H9 (cell line): ENCODE results near the gene MAD1L1. TPM values are rescaled to one million over a fixed set of nuclear protein-coding genes. Genes with fewer than 3 reads are reported as not detected.

Source experiments
- DNase-seq: peaks from one replicate; pipeline ENCODE4 v3.0.0-alpha.2; 2017
- H2AFZ ChIP-seq: one replicate; pipeline ENCODE4 v1.6.1; 2013; ENCODE audit warnings: mild to moderate bottlenecking, low read length, control low read depth, moderate library complexity
- H2AK5ac ChIP-seq: 2 replicates; pipeline ENCODE4 v1.6.1; 2013; ENCODE audit warnings: low read length, control low read depth, mixed read lengths; ENCODE audit not compliant: insufficient read length
- H2BK120ac ChIP-seq: one replicate; pipeline ENCODE4 v1.6.1; 2013; ENCODE audit warnings: low read depth, mild to moderate bottlenecking, low read length, control low read depth, inconsistent platforms; ENCODE audit not compliant: poor library complexity, severe bottlenecking
- H2BK12ac ChIP-seq: 2 replicates; pipeline ENCODE4 v1.6.1; 2013; ENCODE audit warnings: low read length, control low read depth, mixed read lengths, low read depth; ENCODE audit not compliant: insufficient read length
- H2BK15ac ChIP-seq: 2 replicates; pipeline ENCODE4 v1.6.1; 2013; ENCODE audit warnings: low read depth, low read length, control low read depth
- H2BK20ac ChIP-seq: one replicate; pipeline ENCODE4 v1.6.1; 2013; ENCODE audit warnings: low read depth, mild to moderate bottlenecking, low read length, control low read depth, inconsistent platforms; ENCODE audit not compliant: poor library complexity, severe bottlenecking
- H2BK5ac ChIP-seq: 2 replicates; pipeline ENCODE4 v1.6.1; 2013; ENCODE audit warnings: low read length, control low read depth, mixed read lengths; ENCODE audit not compliant: insufficient read length
- H3K14ac ChIP-seq: 2 replicates; pipeline ENCODE4 v1.6.1; 2013; ENCODE audit warnings: low read length, control low read depth; ENCODE audit not compliant: insufficient read depth
- H3K18ac ChIP-seq: 2 replicates; pipeline ENCODE4 v1.6.1; 2013; ENCODE audit warnings: low read depth, mild to moderate bottlenecking, mixed read lengths, low read length, control low read depth; ENCODE audit not compliant: insufficient read length
- H3K23ac ChIP-seq: 2 replicates; pipeline ENCODE4 v1.6.1; 2013; ENCODE audit warnings: low read length, control low read depth, mixed read lengths, low read depth; ENCODE audit not compliant: insufficient read length
- H3K23me2 ChIP-seq: 2 replicates; pipeline ENCODE4 v1.6.1; 2013; ENCODE audit warnings: low read depth, mild to moderate bottlenecking, mixed read lengths, low read length, control low read depth; ENCODE audit not compliant: insufficient read length, poor library complexity, severe bottlenecking
- H3K27ac ChIP-seq: 2 replicates; pipeline ENCODE4 v1.5.1; 2013; ENCODE audit warnings: low read length, control low read depth, mixed read lengths, low read depth; ENCODE audit not compliant: insufficient read length
- H3K27me3 ChIP-seq: 2 replicates; pipeline ENCODE4 v1.6.1; 2013; ENCODE audit warnings: low read length, control low read depth, inconsistent platforms; ENCODE audit not compliant: insufficient read depth
- H3K4ac ChIP-seq: 2 replicates; pipeline ENCODE4 v1.6.1; 2013; ENCODE audit warnings: low read depth, mild to moderate bottlenecking, control low read depth, inconsistent platforms, low read length, moderate library complexity
- H3K4me1 ChIP-seq: 2 replicates; pipeline ENCODE4 v1.6.1; 2013; ENCODE audit warnings: low read length, control low read depth, inconsistent platforms; ENCODE audit not compliant: insufficient read depth
- H3K4me2 ChIP-seq: 2 replicates; pipeline ENCODE4 v1.6.1; 2013; ENCODE audit warnings: low read length, control low read depth, mixed read lengths; ENCODE audit not compliant: insufficient read length, insufficient read depth
- H3K56ac ChIP-seq: 2 replicates; pipeline ENCODE4 v1.6.1; 2013; ENCODE audit warnings: low read depth, mild to moderate bottlenecking, mixed read lengths, low read length, control low read depth; ENCODE audit not compliant: insufficient read length
- H3K79me1 ChIP-seq: 2 replicates; pipeline ENCODE4 v1.6.1; 2013; ENCODE audit warnings: low read depth, mild to moderate bottlenecking, moderate library complexity, low read length, control low read depth, inconsistent platforms; ENCODE audit not compliant: insufficient read depth, poor library complexity, severe bottlenecking
- H3K79me2 ChIP-seq: 2 replicates; pipeline ENCODE4 v1.6.1; 2013; ENCODE audit warnings: low read length, control low read depth, inconsistent platforms; ENCODE audit not compliant: insufficient read depth
- H3K9ac ChIP-seq: 2 replicates; pipeline ENCODE4 v1.6.1; 2013; ENCODE audit warnings: low read length, control low read depth, mixed read lengths; ENCODE audit not compliant: insufficient read length; ENCODE audit errors: extremely low read depth
- H3K9me3 ChIP-seq: one replicate; pipeline ENCODE4 v1.6.1; 2013; ENCODE audit warnings: low read depth, low read length, inconsistent platforms; ENCODE audit not compliant: control insufficient read depth
- H3T11ph ChIP-seq: one replicate; pipeline ENCODE4 v1.6.1; 2013; ENCODE audit warnings: mild to moderate bottlenecking, low read length, control low read depth, inconsistent platforms
- H4K20me1 ChIP-seq: one replicate; pipeline ENCODE4 v1.6.1; 2013; ENCODE audit not compliant: control insufficient read depth, insufficient read length, insufficient read depth
- H4K5ac ChIP-seq: 2 replicates; pipeline ENCODE4 v1.6.1; 2013; ENCODE audit warnings: low read depth, mild to moderate bottlenecking, mixed read lengths, low read length, control low read depth; ENCODE audit not compliant: insufficient read length
- H4K8ac ChIP-seq: replicated peaks from 2 replicates; pipeline ENCODE4 v1.6.1; 2013; ENCODE audit warnings: low read length, control low read depth, mixed read lengths, low read depth; ENCODE audit not compliant: insufficient read length
- H4K91ac ChIP-seq: 2 replicates; pipeline ENCODE4 v1.6.1; 2013; ENCODE audit warnings: low read depth, mild to moderate bottlenecking, moderate library complexity, mixed read lengths, low read length, control low read depth; ENCODE audit not compliant: insufficient read length
- H3K27ac Mint-ChIP-seq, 3 experiments: 2 replicates in 2 of 3; 3 replicates in 1 of 3; pipeline ENCODE4 v1.8.0; 2020 to 2021; ENCODE audit warnings: mixed read lengths in 3 of 3, mild to moderate bottlenecking in 1 of 3, moderate library complexity in 1 of 3
- H3K27me3 Mint-ChIP-seq: 2 replicates; pipeline ENCODE4 v1.8.0; 2021; ENCODE audit warnings: low read depth, mild to moderate bottlenecking, moderate library complexity, mixed read lengths
- H3K36me3 Mint-ChIP-seq, 3 experiments: 2 replicates in 2 of 3; 3 replicates in 1 of 3; pipeline ENCODE4 v1.8.0; 2020 to 2021; ENCODE audit warnings: low read depth in 3 of 3, mixed read lengths in 3 of 3; ENCODE audit not compliant: insufficient read depth in 1 of 3
- H3K4me1 Mint-ChIP-seq, 2 experiments: 2 replicates each; pipeline ENCODE4 v1.8.0; 2020; ENCODE audit warnings: mixed read lengths in 2 of 2
- H3K4me3 Mint-ChIP-seq, 2 experiments: 2 replicates in 1 of 2; 3 replicates in 1 of 2; pipeline ENCODE4 v1.8.0; 2020 to 2021; ENCODE audit warnings: mild to moderate bottlenecking in 2 of 2, mixed read lengths in 2 of 2, moderate library complexity in 1 of 2
- H3K9me3 Mint-ChIP-seq, 2 experiments: 2 replicates in 1 of 2; 3 replicates in 1 of 2; pipeline ENCODE4 v1.8.0; 2020; ENCODE audit warnings: mild to moderate bottlenecking in 2 of 2, mixed read lengths in 2 of 2, moderate library complexity in 1 of 2
- CTCF ChIP-seq: fragments of 200-600 bp; sonication (generic); conservative IDR thresholded peaks from 3 replicates; pipeline ENCODE4 v1.8.0; 2021; ENCODE audit warnings: antibody characterized with exemption, mild to moderate bottlenecking
- WGBS: extraction: QIAGEN DNeasy Blood & Tissue Kit; methylation state at CpG from one replicate; pipeline ENCODE4 v1.1.7; 2013; ENCODE audit warnings: missing lambda C conversion rate, low lambda C conversion rate, mixed read lengths; ENCODE audit not compliant: insufficient read length; ENCODE audit errors: extremely low coverage; 5-methylcytosine and 5-hydroxymethylcytosine counted together
- total RNA-seq: library from RNA; stranded (reverse); gene quantifications from 2 replicates; pipeline ENCODE4 v1.2.1, GENCODE V29; 2021

MAD1L1 gene
- total RNA-seq, 1 experiment from 2014 or later = 39.0 TPM

GRCh38 chr7:2003931-2004812 lies 228.6 kb downstream of the MAD1L1 start:
- Histone ChIP-seq H3K79me1 (no peaks in the 10 kb centered on the region), H2BK20ac (no peak overlapping the region), H3K56ac (no peak overlapping the region), H2BK5ac (no peak overlapping the region), H3K9me3 (no peaks in the 10 kb centered on the region), H2BK15ac (no peak overlapping the region), H4K20me1 (no peaks in the 10 kb centered on the region), H2BK120ac (no peak overlapping the region), H3K4me2 (no peak overlapping the region), H4K91ac (no peak overlapping the region), H3K23ac (no peak overlapping the region), H3T11ph (no peak overlapping the region), H4K8ac (no peak overlapping the region), H3K18ac (no peak overlapping the region), H3K27me3 (no peaks in the 10 kb centered on the region), H3K9ac (no peak overlapping the region), H4K5ac (no peak overlapping the region), H3K79me2 (no peaks in the 10 kb centered on the region), H2BK12ac (no peak overlapping the region), H3K27ac (no peak overlapping the region), H3K4me1 (no peaks in the 10 kb centered on the region), H3K14ac (peak overlapping the region; percentile 34; the same call in 1 of the 2 replicates), H3K23me2 (no peaks in the 10 kb centered on the region), H3K4ac (no peak overlapping the region), H2AFZ (no peak overlapping the region), H2AK5ac (no peak overlapping the region)
- Mint-ChIP-seq H3K27me3 (no peaks in the 10 kb centered on the region), H3K36me3 (no peaks in the 10 kb centered on the region), H3K9me3 (no peaks in the 10 kb centered on the region), H3K27ac (peak overlapping the region in 2 of 3 experiments; percentile 14 to 82; a peak in 1 of 7 replicates), H3K4me3 (no peak overlapping the region), H3K4me1 (no peaks in the 10 kb centered on the region)
- no CpG with 5 or more reads among the region's 39 CpGs for WGBS
- no peak for TF ChIP-seq CTCF
- peak; percentile 20 for DNase-seq
